Liver (tissue), 9 donors: ENCODE results near the gene COL26A1. TPM values are rescaled to one million over a fixed set of nuclear protein-coding genes. Genes with fewer than 3 reads are reported as not detected.

Experiments
- DNase-seq: peaks from one replicate; pipeline ENCODE4 v3.0.0-alpha.2; 2017; ENCODE audit warnings: low spot score
- H3K27ac ChIP-seq, 2 donors: one replicate each; pipeline ENCODE4 v1.7.0; 2013; ENCODE audit warnings: inconsistent platforms in 2 of 2, low read length in 2 of 2, control low read depth in 1 of 2, low read depth in 1 of 2, mild to moderate bottlenecking in 1 of 2
- H3K27me3 ChIP-seq, 4 donors: one replicate each; pipeline versions ENCODE4 v1.6.1 to v1.7.0; 2013; ENCODE audit warnings: low read length in 3 of 4, inconsistent platforms in 1 of 4, mild to moderate bottlenecking in 1 of 4, moderate library complexity in 1 of 4; ENCODE audit not compliant: control insufficient read depth in 4 of 4, insufficient read depth in 4 of 4
- H3K36me3 ChIP-seq, 4 donors: one replicate each; pipeline versions ENCODE4 v1.6.1 to v1.7.0; 2013; ENCODE audit warnings: low read length in 3 of 4, mild to moderate bottlenecking in 3 of 4, low read depth in 1 of 4, moderate library complexity in 1 of 4; ENCODE audit not compliant: control insufficient read depth in 4 of 4, insufficient read depth in 3 of 4
- H3K4me1 ChIP-seq, 4 donors: one replicate each; pipeline versions ENCODE4 v1.6.1 to v1.7.0; 2013; ENCODE audit warnings: low read length in 3 of 4, mild to moderate bottlenecking in 3 of 4, moderate library complexity in 1 of 4; ENCODE audit not compliant: control insufficient read depth in 4 of 4, insufficient read depth in 4 of 4
- H3K4me3 ChIP-seq, 3 donors: one replicate each; pipeline versions ENCODE4 v1.6.1 to v1.7.0; 2013; ENCODE audit warnings: low read length in 3 of 3, control low read depth in 1 of 3, low read depth in 1 of 3, mild to moderate bottlenecking in 1 of 3
- H3K9ac ChIP-seq, 2 donors: one replicate each; pipeline ENCODE4 v1.7.0; 2013; ENCODE audit warnings: low read length in 2 of 2, mild to moderate bottlenecking in 2 of 2, moderate library complexity in 2 of 2, control low read depth in 1 of 2, low read depth in 1 of 2
- H3K9me3 ChIP-seq, 4 donors: one replicate each; pipeline versions ENCODE4 v1.6.1 to v1.7.0; 2013; ENCODE audit warnings: low read length in 3 of 4; ENCODE audit not compliant: control insufficient read depth in 4 of 4
- EGR1 ChIP-seq, 2 donors: IDR thresholded peaks; 2 replicates each; pipeline ENCODE4 v1.6.1; 2016 to 2018; ENCODE audit warnings: antibody characterized with exemption in 2 of 2, low read depth in 2 of 2
- FOXA1 ChIP-seq: IDR thresholded peaks from 2 replicates; pipeline ENCODE4 v1.6.1; 2016; ENCODE audit warnings: antibody characterized with exemption
- FOXA2 ChIP-seq: IDR thresholded peaks from 2 replicates; pipeline ENCODE4 v1.6.1; 2016; ENCODE audit warnings: antibody characterized with exemption
- GABPA ChIP-seq, 2 donors: IDR thresholded peaks in 1 of 2; conservative IDR thresholded peaks in 1 of 2; 2 replicates each; pipeline ENCODE4 v1.6.1; 2016; ENCODE audit warnings: antibody characterized with exemption in 2 of 2, mild to moderate bottlenecking in 1 of 2, moderate library complexity in 1 of 2
- HNF4A ChIP-seq, 2 donors: conservative IDR thresholded peaks; 2 replicates each; pipeline ENCODE4 v1.6.1; 2016; ENCODE audit warnings: antibody characterized with exemption in 2 of 2, mild to moderate bottlenecking in 2 of 2
- HNF4G ChIP-seq: IDR thresholded peaks from 2 replicates; pipeline ENCODE4 v1.6.1; 2016; ENCODE audit warnings: antibody characterized with exemption
- JUND ChIP-seq, 2 donors: IDR thresholded peaks; 2 replicates each; pipeline ENCODE4 v1.6.1; 2016; ENCODE audit warnings: antibody characterized with exemption in 2 of 2
- NR2F2 ChIP-seq: IDR thresholded peaks from 2 replicates; pipeline ENCODE4 v1.6.1; 2016; ENCODE audit warnings: antibody characterized with exemption
- RAD21 ChIP-seq, 2 donors: IDR thresholded peaks; 2 replicates each; pipeline ENCODE4 v1.6.1; 2016; ENCODE audit warnings: antibody characterized with exemption in 2 of 2, mild to moderate bottlenecking in 2 of 2
- RXRA ChIP-seq, 2 donors: IDR thresholded peaks; 2 replicates each; pipeline ENCODE4 v1.6.1; 2017 to 2018; ENCODE audit warnings: antibody characterized with exemption in 2 of 2, mild to moderate bottlenecking in 1 of 2
- SP1 ChIP-seq: IDR thresholded peaks from 2 replicates; pipeline ENCODE4 v1.6.1; 2018; ENCODE audit warnings: antibody characterized with exemption, mild to moderate bottlenecking
- TAF1 ChIP-seq: conservative IDR thresholded peaks from 2 replicates; pipeline ENCODE4 v1.6.1; 2016; ENCODE audit warnings: antibody characterized with exemption, mild to moderate bottlenecking
- YY1 ChIP-seq: IDR thresholded peaks from 2 replicates; pipeline ENCODE4 v1.6.1; 2016; ENCODE audit warnings: antibody characterized with exemption, mild to moderate bottlenecking
- WGBS: extraction: QIAGEN DNeasy Blood & Tissue Kit; methylation state at CpG from one replicate; pipeline ENCODE4 v1.1.7; 2013; 5-methylcytosine and 5-hydroxymethylcytosine counted together
- polyA plus RNA-seq, 2 donors: library from polyadenylated mRNA; stranded (reverse) in 1 of 2; unstranded in 1 of 2; fragments of 200-250 nt in 1 of 2; fragments of >200 nt in 1 of 2; fragmentation: Nextera tagmentation in 1 of 2; extraction: Ambion mirVana in 1 of 2; gene quantifications; one replicate each; pipeline versions ENCODE4 v1.2.1 to v1.2.3, GENCODE V29; 2013 to 2015
- total RNA-seq, 2 donors: library from RNA; depleted of rRNA; stranded (reverse); fragments of >200 nt; gene quantifications; one replicate each; pipeline ENCODE4 v1.2.3, GENCODE V29; 2014
- TF ChIP-seq, protein P1 (sequence below): fragments of 150-350 bp; IDR thresholded peaks from 2 replicates; pipeline ENCODE4 v1.5.1; 2017; ENCODE audit warnings: improper control_type of control experiment, low read depth, low read length; ENCODE audit not compliant: missing input control
- TF ChIP-seq, protein P2 (sequence below): IDR thresholded peaks from 2 replicates; pipeline ENCODE4 v1.6.1; 2016; ENCODE audit warnings: antibody characterized with exemption
- TF ChIP-seq, protein P3 (sequence below): IDR thresholded peaks from 2 replicates; pipeline ENCODE4 v1.6.1; 2016; ENCODE audit warnings: antibody characterized with exemption, mild to moderate bottlenecking
- TF ChIP-seq, protein P4 (sequence below): IDR thresholded peaks from 2 replicates; pipeline ENCODE4 v1.6.1; 2016; ENCODE audit warnings: antibody characterized with exemption
- TF ChIP-seq, protein P5 (sequence below): IDR thresholded peaks from 2 replicates; pipeline ENCODE4 v1.6.1; 2016; ENCODE audit warnings: antibody characterized with exemption
- donor health status: healthy.
- donor health status: healthy.
- donor health status: healthy.
- donor health status: healthy.
- donor health status: healthy.

COL26A1 gene
- total and polyA plus RNA-seq, 4 donors = 0.76 to 1.8 (median 0.96) TPM

DNA sequence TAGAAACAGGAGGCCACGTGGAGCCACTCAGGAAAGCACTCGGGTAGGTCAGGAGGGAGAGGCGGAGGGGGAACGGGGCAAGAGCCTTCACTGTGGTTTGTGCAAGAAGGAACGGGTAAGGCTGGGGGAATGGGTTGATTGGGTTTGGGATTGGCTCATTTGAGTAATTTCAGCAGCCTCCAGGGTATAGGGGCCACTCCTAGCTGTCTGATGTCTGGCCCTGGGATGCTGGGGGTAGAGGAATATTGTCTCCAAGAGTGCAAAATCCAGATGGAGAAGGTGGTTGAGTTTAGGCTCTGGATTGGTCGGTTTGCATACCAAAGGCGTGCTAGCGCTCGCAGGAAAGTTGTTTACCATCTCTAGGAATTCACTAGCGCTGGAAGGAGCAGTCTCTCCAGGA, 219.2 kb downstream of the COL26A1 start (continued):
- TF ChIP-seq, protein P1, sequence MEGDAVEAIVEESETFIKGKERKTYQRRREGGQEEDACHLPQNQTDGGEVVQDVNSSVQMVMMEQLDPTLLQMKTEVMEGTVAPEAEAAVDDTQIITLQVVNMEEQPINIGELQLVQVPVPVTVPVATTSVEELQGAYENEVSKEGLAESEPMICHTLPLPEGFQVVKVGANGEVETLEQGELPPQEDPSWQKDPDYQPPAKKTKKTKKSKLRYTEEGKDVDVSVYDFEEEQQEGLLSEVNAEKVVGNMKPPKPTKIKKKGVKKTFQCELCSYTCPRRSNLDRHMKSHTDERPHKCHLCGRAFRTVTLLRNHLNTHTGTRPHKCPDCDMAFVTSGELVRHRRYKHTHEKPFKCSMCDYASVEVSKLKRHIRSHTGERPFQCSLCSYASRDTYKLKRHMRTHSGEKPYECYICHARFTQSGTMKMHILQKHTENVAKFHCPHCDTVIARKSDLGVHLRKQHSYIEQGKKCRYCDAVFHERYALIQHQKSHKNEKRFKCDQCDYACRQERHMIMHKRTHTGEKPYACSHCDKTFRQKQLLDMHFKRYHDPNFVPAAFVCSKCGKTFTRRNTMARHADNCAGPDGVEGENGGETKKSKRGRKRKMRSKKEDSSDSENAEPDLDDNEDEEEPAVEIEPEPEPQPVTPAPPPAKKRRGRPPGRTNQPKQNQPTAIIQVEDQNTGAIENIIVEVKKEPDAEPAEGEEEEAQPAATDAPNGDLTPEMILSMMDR = no peak
- TF ChIP-seq EGR1 (IDR thresholded peaks at IDR 0.05; ENCODE audit: low read depth in 2 of 2) (no peak), SP1 (no peak), YY1 (no peak), RXRA (IDR thresholded peaks at IDR 0.05) (no peak), TAF1 (no peak), GABPA (IDR thresholded peaks at IDR 0.05 in 1 of 2, conservative IDR thresholded peaks at IDR 0.05 in 1 of 2) (no peak), RAD21 (IDR thresholded peaks at IDR 0.05) (no peak), HNF4A (conservative IDR thresholded peaks at IDR 0.05) (no peak), FOXA1 (no peak)

DNA sequence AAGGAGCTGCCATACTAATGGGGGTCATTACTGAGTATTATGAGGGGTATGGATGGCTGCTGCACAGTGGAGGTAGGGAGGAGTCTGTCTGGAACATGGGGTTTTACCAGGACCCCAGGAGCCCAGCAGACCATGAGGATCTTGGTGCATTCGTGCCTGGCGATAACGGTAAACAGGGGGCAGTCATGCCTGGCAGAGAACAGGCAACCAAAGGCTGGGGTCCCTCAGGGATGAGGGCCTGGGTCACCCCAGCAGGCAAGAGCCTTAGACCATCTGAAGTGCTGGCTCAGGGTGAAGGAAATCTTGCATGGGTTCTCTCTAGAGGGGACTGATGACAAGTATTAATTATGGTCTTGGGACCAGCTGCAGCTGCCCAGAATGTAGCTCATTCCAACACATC, 220.3 kb downstream of the COL26A1 start:
- Histone ChIP-seq H3K27ac (no peak overlapping the region), H3K9ac (no peak overlapping the region), H3K36me3 (no peaks in the 10 kb centered on the region), H3K4me1 (peaks cover 0 to 1% (median 0%) of the 10 kb centered on the region in 4 donors), H3K27me3 (no peaks in the 10 kb centered on the region), H3K4me3 (no peak overlapping the region), H3K9me3 (peaks cover 0 to 11% (median 6%) of the 10 kb centered on the region in 4 donors)
- 95% methylated on average over 3 of the region's 3 CpGs for WGBS
- no peak for DNase-seq
- TF ChIP-seq YY1 = no peak
- TF ChIP-seq, protein P2, sequence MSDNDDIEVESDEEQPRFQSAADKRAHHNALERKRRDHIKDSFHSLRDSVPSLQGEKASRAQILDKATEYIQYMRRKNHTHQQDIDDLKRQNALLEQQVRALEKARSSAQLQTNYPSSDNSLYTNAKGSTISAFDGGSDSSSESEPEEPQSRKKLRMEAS = no peak
- TF ChIP-seq JUND (IDR thresholded peaks at IDR 0.05) = no peak
- TF ChIP-seq SP1 = no peak
- TF ChIP-seq, protein P3, sequence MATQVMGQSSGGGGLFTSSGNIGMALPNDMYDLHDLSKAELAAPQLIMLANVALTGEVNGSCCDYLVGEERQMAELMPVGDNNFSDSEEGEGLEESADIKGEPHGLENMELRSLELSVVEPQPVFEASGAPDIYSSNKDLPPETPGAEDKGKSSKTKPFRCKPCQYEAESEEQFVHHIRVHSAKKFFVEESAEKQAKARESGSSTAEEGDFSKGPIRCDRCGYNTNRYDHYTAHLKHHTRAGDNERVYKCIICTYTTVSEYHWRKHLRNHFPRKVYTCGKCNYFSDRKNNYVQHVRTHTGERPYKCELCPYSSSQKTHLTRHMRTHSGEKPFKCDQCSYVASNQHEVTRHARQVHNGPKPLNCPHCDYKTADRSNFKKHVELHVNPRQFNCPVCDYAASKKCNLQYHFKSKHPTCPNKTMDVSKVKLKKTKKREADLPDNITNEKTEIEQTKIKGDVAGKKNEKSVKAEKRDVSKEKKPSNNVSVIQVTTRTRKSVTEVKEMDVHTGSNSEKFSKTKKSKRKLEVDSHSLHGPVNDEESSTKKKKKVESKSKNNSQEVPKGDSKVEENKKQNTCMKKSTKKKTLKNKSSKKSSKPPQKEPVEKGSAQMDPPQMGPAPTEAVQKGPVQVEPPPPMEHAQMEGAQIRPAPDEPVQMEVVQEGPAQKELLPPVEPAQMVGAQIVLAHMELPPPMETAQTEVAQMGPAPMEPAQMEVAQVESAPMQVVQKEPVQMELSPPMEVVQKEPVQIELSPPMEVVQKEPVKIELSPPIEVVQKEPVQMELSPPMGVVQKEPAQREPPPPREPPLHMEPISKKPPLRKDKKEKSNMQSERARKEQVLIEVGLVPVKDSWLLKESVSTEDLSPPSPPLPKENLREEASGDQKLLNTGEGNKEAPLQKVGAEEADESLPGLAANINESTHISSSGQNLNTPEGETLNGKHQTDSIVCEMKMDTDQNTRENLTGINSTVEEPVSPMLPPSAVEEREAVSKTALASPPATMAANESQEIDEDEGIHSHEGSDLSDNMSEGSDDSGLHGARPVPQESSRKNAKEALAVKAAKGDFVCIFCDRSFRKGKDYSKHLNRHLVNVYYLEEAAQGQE = no peak
- TF ChIP-seq RXRA (IDR thresholded peaks at IDR 0.05) = no peak
- TF ChIP-seq, protein P4, sequence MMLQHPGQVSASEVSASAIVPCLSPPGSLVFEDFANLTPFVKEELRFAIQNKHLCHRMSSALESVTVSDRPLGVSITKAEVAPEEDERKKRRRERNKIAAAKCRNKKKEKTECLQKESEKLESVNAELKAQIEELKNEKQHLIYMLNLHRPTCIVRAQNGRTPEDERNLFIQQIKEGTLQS = no peak
- TF ChIP-seq, protein P5, sequence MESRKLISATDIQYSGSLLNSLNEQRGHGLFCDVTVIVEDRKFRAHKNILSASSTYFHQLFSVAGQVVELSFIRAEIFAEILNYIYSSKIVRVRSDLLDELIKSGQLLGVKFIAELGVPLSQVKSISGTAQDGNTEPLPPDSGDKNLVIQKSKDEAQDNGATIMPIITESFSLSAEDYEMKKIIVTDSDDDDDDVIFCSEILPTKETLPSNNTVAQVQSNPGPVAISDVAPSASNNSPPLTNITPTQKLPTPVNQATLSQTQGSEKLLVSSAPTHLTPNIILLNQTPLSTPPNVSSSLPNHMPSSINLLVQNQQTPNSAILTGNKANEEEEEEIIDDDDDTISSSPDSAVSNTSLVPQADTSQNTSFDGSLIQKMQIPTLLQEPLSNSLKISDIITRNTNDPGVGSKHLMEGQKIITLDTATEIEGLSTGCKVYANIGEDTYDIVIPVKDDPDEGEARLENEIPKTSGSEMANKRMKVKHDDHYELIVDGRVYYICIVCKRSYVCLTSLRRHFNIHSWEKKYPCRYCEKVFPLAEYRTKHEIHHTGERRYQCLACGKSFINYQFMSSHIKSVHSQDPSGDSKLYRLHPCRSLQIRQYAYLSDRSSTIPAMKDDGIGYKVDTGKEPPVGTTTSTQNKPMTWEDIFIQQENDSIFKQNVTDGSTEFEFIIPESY = no peak
- TF ChIP-seq NR2F2 = no peak
- no peak for TF ChIP-seq HNF4G
- no peak for TF ChIP-seq FOXA2
- TF ChIP-seq RAD21 (IDR thresholded peaks at IDR 0.05) = no peak
- no peak for TF ChIP-seq GABPA (IDR thresholded peaks at IDR 0.05 in 1 of 2, conservative IDR thresholded peaks at IDR 0.05 in 1 of 2)
- TF ChIP-seq TAF1 = no peak
- no peak for TF ChIP-seq EGR1 (IDR thresholded peaks at IDR 0.05; ENCODE audit: low read depth in 2 of 2)
- no peak for TF ChIP-seq FOXA1
